Suprapubic skin (tissue), 3 donors: ENCODE measurements around the gene RAB31.

Experiments used
- POLR2A ChIP-seq, 2 donors: fragments of 450-650 bp; IDR thresholded peaks; one replicate each; pipeline ENCODE4 v1.6.1; 2017; ENCODE audit warnings: antibody characterized with exemption in 2 of 2, mild to moderate bottlenecking in 2 of 2, moderate library complexity in 2 of 2
- TF ChIP-seq, protein P1 (sequence below), 2 donors: fragments of 200-600 bp in 1 of 2; fragments of 450-650 bp in 1 of 2; sonication (generic) in 1 of 2; IDR thresholded peaks; one replicate each; pipeline ENCODE4 v1.5.1; 2016 to 2019; ENCODE audit warnings: antibody characterized with exemption in 2 of 2, mild to moderate bottlenecking in 1 of 2, moderate library complexity in 1 of 2

DNA sequence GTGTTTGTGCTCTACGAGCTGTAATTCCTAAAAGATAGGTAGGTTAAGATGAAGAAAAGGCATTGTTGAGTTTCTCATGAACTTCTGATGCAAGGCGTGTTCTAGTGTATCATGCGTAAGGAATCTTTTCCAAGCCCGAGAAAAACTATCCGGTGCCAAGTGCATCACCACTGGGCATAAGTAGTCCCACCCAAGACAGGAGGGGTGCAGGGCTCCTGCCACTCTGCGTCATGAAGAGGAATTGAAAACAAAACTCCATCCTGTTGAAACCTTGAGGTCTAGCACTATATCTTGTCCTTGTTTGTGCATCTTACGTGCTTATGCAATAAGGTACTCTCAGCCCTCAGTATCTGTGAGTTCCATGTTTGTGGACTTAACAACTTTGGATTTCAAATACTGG, 45.7 kb downstream of the RAB31 start:
- TF ChIP-seq, protein P1, sequence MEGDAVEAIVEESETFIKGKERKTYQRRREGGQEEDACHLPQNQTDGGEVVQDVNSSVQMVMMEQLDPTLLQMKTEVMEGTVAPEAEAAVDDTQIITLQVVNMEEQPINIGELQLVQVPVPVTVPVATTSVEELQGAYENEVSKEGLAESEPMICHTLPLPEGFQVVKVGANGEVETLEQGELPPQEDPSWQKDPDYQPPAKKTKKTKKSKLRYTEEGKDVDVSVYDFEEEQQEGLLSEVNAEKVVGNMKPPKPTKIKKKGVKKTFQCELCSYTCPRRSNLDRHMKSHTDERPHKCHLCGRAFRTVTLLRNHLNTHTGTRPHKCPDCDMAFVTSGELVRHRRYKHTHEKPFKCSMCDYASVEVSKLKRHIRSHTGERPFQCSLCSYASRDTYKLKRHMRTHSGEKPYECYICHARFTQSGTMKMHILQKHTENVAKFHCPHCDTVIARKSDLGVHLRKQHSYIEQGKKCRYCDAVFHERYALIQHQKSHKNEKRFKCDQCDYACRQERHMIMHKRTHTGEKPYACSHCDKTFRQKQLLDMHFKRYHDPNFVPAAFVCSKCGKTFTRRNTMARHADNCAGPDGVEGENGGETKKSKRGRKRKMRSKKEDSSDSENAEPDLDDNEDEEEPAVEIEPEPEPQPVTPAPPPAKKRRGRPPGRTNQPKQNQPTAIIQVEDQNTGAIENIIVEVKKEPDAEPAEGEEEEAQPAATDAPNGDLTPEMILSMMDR (IDR thresholded peaks at IDR 0.05): no peak
- TF ChIP-seq POLR2A (IDR thresholded peaks at IDR 0.05): no peak
